Fibroblast of upper back skin (primary cell): ENCODE results near the gene NCAPD3.
A peak's percentile ranks its signal among the peaks of the same experiment; 100 is the strongest.
"Not testable (repeated sequence)": the region's sequence is repeated elsewhere in the genome, so short reads cannot be mapped to it uniquely, and the experiment has no call there.

Experiments used
- DNase-seq: peaks from one replicate; pipeline ENCODE4 v3.0.0-alpha.2; 2013

NCAPD3 gene

GRCh38 chr11:134126217-134126822 lies 97.4 kb downstream of the NCAPD3 start:
- peak; percentile 65 for DNase-seq

- DNase-seq: no peak
Observed at GRCh38 chr11:134125507-134125906, 98.3 kb downstream of the NCAPD3 start.

- no peak for DNase-seq
Observed at GRCh38 chr11:134124660-134125451, 98.9 kb downstream of the NCAPD3 start.

GRCh38 chr11:134120921-134121526 lies 102.7 kb downstream of the NCAPD3 start:
- peak; percentile 46 for DNase-seq

- DNase-seq: peak; percentile 86
Observed at GRCh38 chr11:134120143-134120850, 103.5 kb downstream of the NCAPD3 start.

- peak; percentile 56 for DNase-seq
Observed at GRCh38 chr11:134119094-134119493, 104.7 kb downstream of the NCAPD3 start.

GRCh38 chr11:134118006-134118405 lies 105.8 kb downstream of the NCAPD3 start:
- no peak for DNase-seq

GRCh38 chr11:134116210-134116609 lies 107.6 kb downstream of the NCAPD3 start:
- no peak for DNase-seq

GRCh38 chr11:134113787-134114186 lies 110.0 kb downstream of the NCAPD3 start:
- DNase-seq: not testable (repeated sequence)

GRCh38 chr11:134110252-134110815 lies 113.4 kb downstream of the NCAPD3 start:
- DNase-seq: no peak
